Endothelial cell (in vitro differentiated cells): Measurements from ENCODE around the gene TMEM9. TPM values are rescaled to one million over a fixed set of nuclear protein-coding genes. Genes with fewer than 3 reads are reported as not detected.

ENCODE experiments used
- DNase-seq: peaks from one replicate; pipeline ENCODE4 v3.0.0; 2021; ENCODE audit warnings: low spot score
- H3K27ac Mint-ChIP-seq: one replicate; pipeline ENCODE4 v1.8.0; 2021; ENCODE audit warnings: mixed read lengths, inconsistent platforms; ENCODE audit not compliant: unreplicated experiment
- H3K27me3 Mint-ChIP-seq: one replicate; pipeline ENCODE4 v1.8.0; 2021; ENCODE audit warnings: mild to moderate bottlenecking, moderate library complexity, mixed read lengths, inconsistent platforms; ENCODE audit not compliant: unreplicated experiment
- H3K36me3 Mint-ChIP-seq: one replicate; pipeline ENCODE4 v1.8.0; 2021; ENCODE audit warnings: mild to moderate bottlenecking, low read depth, mixed read lengths, inconsistent platforms; ENCODE audit not compliant: unreplicated experiment
- H3K4me1 Mint-ChIP-seq: one replicate; pipeline ENCODE4 v1.8.0; 2021; ENCODE audit warnings: mild to moderate bottlenecking, mixed read lengths, inconsistent platforms; ENCODE audit not compliant: unreplicated experiment
- H3K4me3 Mint-ChIP-seq: one replicate; pipeline ENCODE4 v1.8.0; 2021; ENCODE audit warnings: mild to moderate bottlenecking, mixed read lengths, inconsistent platforms; ENCODE audit not compliant: unreplicated experiment
- H3K9me3 Mint-ChIP-seq: one replicate; pipeline ENCODE4 v1.8.0; 2021; ENCODE audit warnings: mixed read lengths, inconsistent platforms; ENCODE audit not compliant: unreplicated experiment
- CTCF ChIP-seq: fragments of 200-600 bp; sonication (generic); IDR thresholded peaks from one replicate; pipeline ENCODE4 v1.5.0; 2021; ENCODE audit warnings: antibody characterized with exemption; ENCODE audit not compliant: unreplicated experiment
- total RNA-seq: library from RNA; stranded (reverse); fragmentation: NEBNext Ultra II Directional; extraction: Animal tissue kit (Norgen Biotek cat#: 25700); gene quantifications from one replicate; pipeline ENCODE4 v1.2.1, GENCODE V29; 2021; ENCODE audit not compliant: unreplicated experiment

Gene TMEM9
- total RNA-seq, 1 donor from 2014 or later = 78.7 TPM

GRCh38 chr1:201185527-201186128 lies 31.4 kb upstream of the TMEM9 start:
- Mint-ChIP-seq H3K4me3 (no peak overlapping the region), H3K9me3 (no peaks in the 10 kb centered on the region), H3K27me3 (no peaks in the 10 kb centered on the region), H3K27ac (no peak overlapping the region), H3K36me3 (no peaks in the 10 kb centered on the region), H3K4me1 (peaks cover 12% of the 10 kb centered on the region)
- no peak for DNase-seq
- TF ChIP-seq CTCF = no peak

DNA sequence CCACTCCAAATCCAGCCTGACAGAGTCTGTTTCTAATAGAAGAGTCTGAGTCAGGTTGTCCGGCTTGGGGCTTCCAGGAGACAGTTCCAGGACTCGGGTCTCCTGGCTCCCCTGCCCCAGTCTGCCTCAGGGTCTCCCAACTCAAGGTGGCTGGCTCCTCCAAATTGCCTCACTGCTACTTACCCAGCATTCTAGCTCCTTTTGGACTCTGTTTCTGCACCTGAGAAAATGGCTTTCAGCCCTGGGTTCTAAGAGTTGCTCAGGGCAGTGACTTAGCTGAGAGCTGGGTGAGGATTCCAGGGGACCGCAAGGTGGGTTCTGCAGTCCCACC lies 30.8 kb upstream of the TMEM9 start:
- TF ChIP-seq CTCF = peak; percentile 5
- Mint-ChIP-seq H3K9me3 (no peaks in the 10 kb centered on the region), H3K36me3 (no peaks in the 10 kb centered on the region), H3K4me3 (no peak overlapping the region), H3K27ac (no peak overlapping the region), H3K4me1 (peaks cover 12% of the 10 kb centered on the region), H3K27me3 (no peaks in the 10 kb centered on the region)
- no peak for DNase-seq

DNA sequence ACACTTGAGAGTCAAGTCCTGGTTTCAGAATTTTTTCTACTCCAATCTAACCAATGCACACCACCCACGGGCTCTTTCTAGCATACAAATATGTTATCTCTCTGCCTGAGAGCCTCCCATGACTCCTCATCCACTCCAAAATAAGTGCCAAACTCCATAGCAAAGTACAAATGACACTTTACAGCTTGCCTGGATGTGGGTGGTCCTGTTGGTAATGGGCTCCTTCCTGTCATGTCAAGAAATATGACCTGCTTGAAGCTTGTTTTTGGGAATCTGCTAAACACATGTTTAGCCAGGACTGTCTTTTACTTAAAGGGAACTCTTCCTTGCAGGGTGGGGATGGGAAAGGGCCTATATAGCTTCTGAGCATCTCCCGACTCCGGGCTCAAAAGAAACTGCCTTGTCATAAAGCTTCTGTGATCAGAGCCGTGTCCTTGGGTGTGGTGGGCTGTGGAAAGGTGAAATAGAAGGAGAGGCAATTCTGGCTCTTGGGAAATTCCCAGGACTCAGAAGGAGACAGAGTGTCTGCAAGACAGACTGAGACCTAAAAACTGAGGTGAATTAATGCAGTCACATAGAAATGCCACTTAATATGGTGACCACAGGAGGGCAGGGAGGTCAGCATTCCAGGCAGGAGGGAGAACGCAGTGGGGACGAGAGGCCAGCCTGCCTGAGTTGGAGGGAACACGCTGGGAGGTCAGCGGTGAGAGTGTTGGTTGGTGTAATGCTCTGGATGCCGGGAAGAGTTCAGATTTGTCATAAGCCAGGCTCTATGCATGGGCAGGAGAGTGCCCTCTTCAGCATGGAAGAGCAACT lies 30.2 kb upstream of the TMEM9 start:
- no peak overlapping the region for H3K27ac Mint-ChIP-seq
- H3K4me1 Mint-ChIP-seq = peaks cover 12% of the 10 kb centered on the region
- H3K27me3 Mint-ChIP-seq = no peaks in the 10 kb centered on the region
- H3K36me3 Mint-ChIP-seq = no peaks in the 10 kb centered on the region
- no peak overlapping the region for H3K4me3 Mint-ChIP-seq
- H3K9me3 Mint-ChIP-seq = no peaks in the 10 kb centered on the region
- TF ChIP-seq CTCF = peak; percentile 40
- peak; percentile 20 for DNase-seq

- Mint-ChIP-seq H3K4me3 (no peak overlapping the region), H3K4me1 (peaks cover 12% of the 10 kb centered on the region)
- no peak for TF ChIP-seq CTCF
Measured at GRCh38 chr1:201183753-201184152, 29.5 kb upstream of the TMEM9 start.

GRCh38 chr1:201183209-201183608 lies 28.9 kb upstream of the TMEM9 start:
- Mint-ChIP-seq H3K27me3 (peaks cover 2% of the 10 kb centered on the region), H3K4me3 (no peak overlapping the region), H3K4me1 (peaks cover 12% of the 10 kb centered on the region), H3K36me3 (no peaks in the 10 kb centered on the region), H3K27ac (no peak overlapping the region), H3K9me3 (no peaks in the 10 kb centered on the region)
- DNase-seq = no peak
- no peak for TF ChIP-seq CTCF

More at GRCh38 chr1:201183753-201184152, 29.5 kb upstream of the TMEM9 start:
- H3K36me3 Mint-ChIP-seq = no peaks in the 10 kb centered on the region
- peaks cover 2% of the 10 kb centered on the region for H3K27me3 Mint-ChIP-seq
- H3K9me3 Mint-ChIP-seq = no peaks in the 10 kb centered on the region
- no peak overlapping the region for H3K27ac Mint-ChIP-seq
- no peak for DNase-seq
